ENCODE results near the gene PLCH2.

- TF ChIP-seq CTCF (IDR thresholded peaks at IDR 0.05) (no peak), POLR2A (IDR thresholded peaks at IDR 0.05) (no peak)
These were observed 76.1 kb downstream of the PLCH2 start for GRCh38 chr1:2552189-2552588.
